Hematopoietic multipotent progenitor cell treated with erythropoietin and hydrocortisone succinate and interleukin-3 and kit ligand, for 8 days (in vitro differentiated cells): ENCODE results near the gene HS3ST5.
"Not testable (repeated sequence)": the region's sequence is repeated elsewhere in the genome, so short reads cannot be mapped to it uniquely, and the experiment has no call there.

Experiments used
- DNase-seq: peaks from one replicate; pipeline ENCODE4 v3.0.0-alpha.2; 2015

HS3ST5 gene

GRCh38 chr6:114083251-114083650 is 259.6 kb downstream of the HS3ST5 start:
- no peak for DNase-seq

- no peak for DNase-seq
Measured at GRCh38 chr6:114081730-114082129, 261.1 kb downstream of the HS3ST5 start.

GRCh38 chr6:114080891-114081510 is 261.8 kb downstream of the HS3ST5 start:
- DNase-seq = no peak

GRCh38 chr6:114080410-114080809 is 262.4 kb downstream of the HS3ST5 start:
- DNase-seq = not testable (repeated sequence)

- DNase-seq = no peak
Measured at GRCh38 chr6:114075777-114076176, 267.0 kb downstream of the HS3ST5 start.

- DNase-seq = no peak
Measured at GRCh38 chr6:114075300-114075699, 267.5 kb downstream of the HS3ST5 start.

- no peak for DNase-seq
Measured at GRCh38 chr6:114068771-114069170, 274.1 kb downstream of the HS3ST5 start.

GRCh38 chr6:114068116-114068515 is 274.7 kb downstream of the HS3ST5 start:
- no peak for DNase-seq

- no peak for DNase-seq
Measured at GRCh38 chr6:114064862-114065261, 278.0 kb downstream of the HS3ST5 start.

GRCh38 chr6:114063956-114064355 is 278.9 kb downstream of the HS3ST5 start:
- no peak for DNase-seq

- DNase-seq = no peak
Measured at GRCh38 chr6:114062199-114062598, 280.6 kb downstream of the HS3ST5 start.

- DNase-seq = no peak
Measured at GRCh38 chr6:114061741-114062140, 281.1 kb downstream of the HS3ST5 start.

- no peak for DNase-seq
Measured at GRCh38 chr6:114061116-114061515, 281.7 kb downstream of the HS3ST5 start.

- no peak for DNase-seq
Measured at GRCh38 chr6:114058435-114058834, 284.4 kb downstream of the HS3ST5 start.

- DNase-seq = no peak
Measured at GRCh38 chr6:114055763-114056162, 287.1 kb downstream of the HS3ST5 start.

- no peak for DNase-seq
Measured at GRCh38 chr6:114055349-114055748, 287.5 kb downstream of the HS3ST5 start.

GRCh38 chr6:114053791-114054190 is 289.0 kb downstream of the HS3ST5 start:
- no peak for DNase-seq

- DNase-seq = no peak
Measured at GRCh38 chr6:114052141-114052540, 290.7 kb downstream of the HS3ST5 start.

- DNase-seq = no peak
Measured at GRCh38 chr6:114051031-114051430, 291.8 kb downstream of the HS3ST5 start.

- no peak for DNase-seq
Measured at GRCh38 chr6:114049367-114049966, 293.4 kb downstream of the HS3ST5 start.

GRCh38 chr6:114044566-114044965 is 298.3 kb downstream of the HS3ST5 start:
- DNase-seq = not testable (repeated sequence)

GRCh38 chr6:114042267-114043016 is 300.4 kb downstream of the HS3ST5 start:
- DNase-seq = no peak

GRCh38 chr6:114040871-114041270 is 302.0 kb downstream of the HS3ST5 start:
- DNase-seq = no peak

GRCh38 chr6:114039841-114040240 is 303.0 kb downstream of the HS3ST5 start:
- no peak for DNase-seq
